ENCODE measurements around the gene OLA1. TPM values are rescaled to one million over a fixed set of nuclear protein-coding genes. Genes with fewer than 3 reads are reported as not detected.

Gene OLA1
- total and polyA plus RNA-seq, 2 of the 4 experiments (the other 2 are of a cell fraction), result 54.7 to 71.2 TPM

DNA sequence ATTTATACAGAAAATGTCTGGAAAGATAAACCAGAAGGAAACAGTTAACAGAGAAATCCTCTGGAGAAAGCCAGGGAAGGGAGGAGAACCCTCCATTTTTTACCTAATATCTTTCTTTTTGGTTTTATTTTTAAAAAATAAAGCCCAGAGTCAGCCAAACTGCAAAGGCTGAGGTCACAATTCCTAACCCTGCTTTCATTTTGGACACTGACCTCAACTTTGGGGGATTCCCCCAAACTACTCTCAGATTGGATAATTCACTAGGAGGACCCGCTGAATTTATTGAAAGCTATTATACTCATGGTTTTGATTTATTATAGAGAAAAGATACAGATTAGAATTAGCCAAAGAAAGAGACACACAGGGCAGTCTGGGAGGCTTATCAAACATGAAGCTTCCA, 189.9 kb downstream of the OLA1 start (continued):
- TF ChIP-seq, protein P1, sequence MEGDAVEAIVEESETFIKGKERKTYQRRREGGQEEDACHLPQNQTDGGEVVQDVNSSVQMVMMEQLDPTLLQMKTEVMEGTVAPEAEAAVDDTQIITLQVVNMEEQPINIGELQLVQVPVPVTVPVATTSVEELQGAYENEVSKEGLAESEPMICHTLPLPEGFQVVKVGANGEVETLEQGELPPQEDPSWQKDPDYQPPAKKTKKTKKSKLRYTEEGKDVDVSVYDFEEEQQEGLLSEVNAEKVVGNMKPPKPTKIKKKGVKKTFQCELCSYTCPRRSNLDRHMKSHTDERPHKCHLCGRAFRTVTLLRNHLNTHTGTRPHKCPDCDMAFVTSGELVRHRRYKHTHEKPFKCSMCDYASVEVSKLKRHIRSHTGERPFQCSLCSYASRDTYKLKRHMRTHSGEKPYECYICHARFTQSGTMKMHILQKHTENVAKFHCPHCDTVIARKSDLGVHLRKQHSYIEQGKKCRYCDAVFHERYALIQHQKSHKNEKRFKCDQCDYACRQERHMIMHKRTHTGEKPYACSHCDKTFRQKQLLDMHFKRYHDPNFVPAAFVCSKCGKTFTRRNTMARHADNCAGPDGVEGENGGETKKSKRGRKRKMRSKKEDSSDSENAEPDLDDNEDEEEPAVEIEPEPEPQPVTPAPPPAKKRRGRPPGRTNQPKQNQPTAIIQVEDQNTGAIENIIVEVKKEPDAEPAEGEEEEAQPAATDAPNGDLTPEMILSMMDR (conservative IDR thresholded peaks at IDR 0.05; ENCODE audit: low read depth, low read length), result no peak

DNA sequence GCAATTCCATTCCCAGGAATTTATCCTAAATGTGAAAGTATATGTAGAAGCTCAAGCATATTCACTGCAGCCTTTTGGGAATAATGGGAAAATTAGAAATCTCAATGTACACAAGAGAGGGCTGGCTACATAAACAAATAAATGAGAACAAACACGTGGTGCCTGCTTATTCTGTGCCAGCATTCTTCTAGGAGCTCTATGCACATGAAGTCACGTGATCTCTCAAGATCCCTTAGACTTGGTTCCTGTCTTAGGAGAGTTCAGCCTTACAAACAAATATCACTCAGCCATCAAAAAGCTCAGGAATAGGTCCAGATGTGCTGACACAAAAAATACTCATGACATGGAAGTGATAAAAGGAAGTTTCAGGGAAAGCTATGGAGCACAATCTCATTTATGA, 190.3 kb downstream of the OLA1 start:
- H3K56ac ChIP-seq (ENCODE audit: extremely low read depth, insufficient read depth, low read length), result no peak overlapping the region
- no CpG with 5 or more reads among the region's 2 CpGs for WGBS, 2 experiments (ENCODE audit: extremely low coverage in 2 of 2, insufficient read length in 1 of 2)
- H3K27ac ChIP-seq (ENCODE audit: insufficient read depth, low read length), result no peak overlapping the region
- H4K91ac ChIP-seq (ENCODE audit: insufficient read depth, low read depth, low read length), result no peak overlapping the region
- no peak for DNase-seq
- no peak overlapping the region for H2BK5ac ChIP-seq (ENCODE audit: low read depth, low read length, poor library complexity, severe bottlenecking)
- H3K14ac ChIP-seq (replicated peaks; ENCODE audit: low read depth, low read length), result no peak overlapping the region
- intact Hi-C loops (cut with micrococcal nuclease), result loop anchor here (10.0 kb wide), 3 partner anchors 187 to 483 kb away; partner anchors contain the start of gene OLA1
- dilution Hi-C loops (cut with HindIII; ENCODE audit: low sequenced_read_pairs, unreplicated experiment), result no loop called here
- 0 out of 3 replicates have a peak overlapping the region, but pooled peaks have one; percentile 20 for H2BK15ac ChIP-seq (ENCODE audit: low read depth, low read length)
- TF ChIP-seq NFE2L2 (IDR thresholded peaks at IDR 0.05; ENCODE audit: low read depth, low read length) (no peak), POLR2A (IDR thresholded peaks at IDR 0.05; ENCODE audit: low read depth, low read length) (no peak), RCOR1 (IDR thresholded peaks at IDR 0.05; ENCODE audit: insufficient replicate concordance, low read length) (no peak)
- TF ChIP-seq, protein P1 (conservative IDR thresholded peaks at IDR 0.05; ENCODE audit: low read depth, low read length), result no peak
- TF ChIP-seq, protein P2, sequence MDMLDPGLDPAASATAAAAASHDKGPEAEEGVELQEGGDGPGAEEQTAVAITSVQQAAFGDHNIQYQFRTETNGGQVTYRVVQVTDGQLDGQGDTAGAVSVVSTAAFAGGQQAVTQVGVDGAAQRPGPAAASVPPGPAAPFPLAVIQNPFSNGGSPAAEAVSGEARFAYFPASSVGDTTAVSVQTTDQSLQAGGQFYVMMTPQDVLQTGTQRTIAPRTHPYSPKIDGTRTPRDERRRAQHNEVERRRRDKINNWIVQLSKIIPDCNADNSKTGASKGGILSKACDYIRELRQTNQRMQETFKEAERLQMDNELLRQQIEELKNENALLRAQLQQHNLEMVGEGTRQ (IDR thresholded peaks at IDR 0.05; ENCODE audit: low read depth, low read length), result peak; percentile 29; the same call in 1 of the 2 replicates
- no peak overlapping the region for H3K4ac ChIP-seq (ENCODE audit: low read depth, low read length)
- H4K8ac ChIP-seq (ENCODE audit: low read depth in 2 of 2, low read length in 2 of 2), result no peak overlapping the region
- H3K27me3 ChIP-seq (ENCODE audit: control insufficient read depth, insufficient read depth, low read length), result no peaks in the 10 kb centered on the region
- ChIA-PET CTCF (no interaction called here), POLR2A (ENCODE audit: unreplicated experiment) (interaction anchor here (0.6 kb wide), 1 partner anchor 283 kb away, joined by 3 read pairs; no protein-coding TSS in a partner anchor)
- H2BK120ac ChIP-seq (ENCODE audit: low read depth, low read length), result no peak overlapping the region
- no peak for ATAC-seq (ENCODE audit: low read depth)
- no TSS peak for BruUV-seq (replicated peaks)
- peaks cover 18% of the 10 kb centered on the region; the same call in 1 of the 2 replicates for H3K4me1 ChIP-seq (ENCODE audit: control insufficient read depth, insufficient read depth, low read length)
- H3K9me3 ChIP-seq (ENCODE audit: control insufficient read depth, insufficient read depth, low read length), result no peaks in the 10 kb centered on the region
- H4K5ac ChIP-seq (ENCODE audit: low read depth, low read length), result no peak overlapping the region
- peaks cover 11% of the 10 kb centered on the region for H3K9me1 ChIP-seq (ENCODE audit: insufficient read depth, low read length)
- H3K4me2 ChIP-seq (ENCODE audit: low read depth, low read length), result no peak overlapping the region
- H2AK9ac ChIP-seq (replicated peaks; ENCODE audit: low read depth, low read length, poor library complexity), result no peak overlapping the region
- peak overlapping the region; percentile 36; the same call in 1 of the 2 replicates for H2BK20ac ChIP-seq (ENCODE audit: low read depth, low read length)
- no peak overlapping the region for H2AFZ ChIP-seq (replicated peaks; ENCODE audit: low read length, poor library complexity)
- no peak overlapping the region for H3K4me3 ChIP-seq (ENCODE audit: insufficient read depth, low read depth, low read length)
- in situ Hi-C loops (cut with MboI; ENCODE audit: low sequenced_read_pairs), result loop anchor here (25.0 kb wide), 1 partner anchor 646 kb away; no protein-coding TSS in a partner anchor
- H3K9ac ChIP-seq (ENCODE audit: low read depth, low read length), result no peak overlapping the region
- H3K79me1 ChIP-seq (ENCODE audit: low read depth in 1 of 2, low read length in 2 of 2), result no peaks in the 10 kb centered on the region
- no peaks in the 10 kb centered on the region for H3K36me3 ChIP-seq (ENCODE audit: control insufficient read depth, insufficient read depth, low read length)
- no peak overlapping the region for H2AK5ac ChIP-seq (ENCODE audit: low read depth, low read length)
- no peaks in the 10 kb centered on the region for H4K20me1 ChIP-seq (ENCODE audit: insufficient read depth, low read length)
- H3K23ac ChIP-seq (ENCODE audit: low read depth, low read length), result no peak overlapping the region
- no peak overlapping the region for H3K18ac ChIP-seq (ENCODE audit: low read depth, low read length)

Measured in IMR-90 (cell line).